Left ventricle myocardium inferior (tissue), 1 donor: Measurements from ENCODE around the gene ESPL1. TPM values are rescaled to one million over a fixed set of nuclear protein-coding genes. Genes with fewer than 3 reads are reported as not detected.

ENCODE experiments used
- DNase-seq: peaks from one replicate; pipeline ENCODE4 v3.0.0-alpha.2; 2020
- H3K27ac ChIP-seq: fragments of 200-600 bp; replicated peaks from 2 replicates; pipeline ENCODE4 v1.8.0; 2021
- H3K27me3 ChIP-seq: fragments of 200-600 bp; 2 replicates; pipeline ENCODE4 v1.8.0; 2021; ENCODE audit warnings: low read depth
- H3K36me3 ChIP-seq: fragments of 200-600 bp; 2 replicates; pipeline ENCODE4 v1.8.0; 2021
- H3K4me1 ChIP-seq: fragments of 200-600 bp; 2 replicates; pipeline ENCODE4 v1.8.0; 2021
- H3K4me3 ChIP-seq: fragments of 200-600 bp; 2 replicates; pipeline ENCODE4 v1.8.0; 2021; ENCODE audit warnings: mild to moderate bottlenecking, moderate library complexity
- H3K9me3 ChIP-seq: fragments of 200-600 bp; replicated peaks from 2 replicates; pipeline ENCODE4 v1.8.0; 2021
- CTCF ChIP-seq: fragments of 200-600 bp; IDR thresholded peaks from 2 replicates; pipeline ENCODE4 v1.8.0; 2021; ENCODE audit warnings: antibody characterized with exemption, mild to moderate bottlenecking, borderline replicate concordance
- intact Hi-C: fragments of 100-400 bp; cut with micrococcal nuclease; formaldehyde crosslinking; loops from one replicate; pipeline ENCODE4 v1.11.0; 2022
- total RNA-seq: library from RNA; stranded (reverse); fragmentation: NEBNext Ultra II Directional; extraction: Animal tissue kit (Norgen Biotek cat#: 25700); gene quantifications from one replicate; pipeline ENCODE4 v1.2.1, GENCODE V29; 2021
- donor health status: DM: no; HTN: yes; CAD: no; lungs with severe emphysema.

The ESPL1 gene
- total RNA-seq, 1 donor from 2014 or later: 0.36 TPM

GRCh38 chr12:53338916-53339315, 70.8 kb downstream of the ESPL1 start:
- no peaks in the 10 kb centered on the region for H3K4me1 ChIP-seq
- DNase-seq: no peak
- intact Hi-C loops: no loop called here
- no peaks in the 10 kb centered on the region for H3K36me3 ChIP-seq
- no peak for TF ChIP-seq CTCF
- no peaks in the 10 kb centered on the region for H3K9me3 ChIP-seq
- no peak overlapping the region for H3K4me3 ChIP-seq
- H3K27ac ChIP-seq: no peak overlapping the region
- peaks cover 48% of the 10 kb centered on the region for H3K27me3 ChIP-seq

GRCh38 chr12:53340398-53340797, 72.3 kb downstream of the ESPL1 start:
- H3K4me1 ChIP-seq: peaks cover 13% of the 10 kb centered on the region
- H3K9me3 ChIP-seq: no peaks in the 10 kb centered on the region
- TF ChIP-seq CTCF: no peak
- H3K4me3 ChIP-seq: no peak overlapping the region
- DNase-seq: no peak
- no peaks in the 10 kb centered on the region for H3K36me3 ChIP-seq
- intact Hi-C loops: no loop called here
- peaks cover 35% of the 10 kb centered on the region for H3K27me3 ChIP-seq
- no peak overlapping the region for H3K27ac ChIP-seq

Other genes with a start within 250 kb of the ESPL1 start
- 109 TPM for gene TNS2, start 218.2 kb upstream of the ESPL1 start, total RNA-seq
- 49.1 TPM for gene SPRYD3, start 188.9 kb upstream of the ESPL1 start, total RNA-seq
- gene IGFBP6, start 170.6 kb upstream of the ESPL1 start, total RNA-seq: 53.0 TPM
- not detected for gene SOAT2, start 164.8 kb upstream of the ESPL1 start, total RNA-seq
- gene ZNF740, start 87.6 kb upstream of the ESPL1 start, total RNA-seq: 26.5 TPM
- 12.2 TPM for gene CSAD, start 87.4 kb upstream of the ESPL1 start, total RNA-seq
- gene ITGB7, start 61.0 kb upstream of the ESPL1 start, total RNA-seq: 1.1 TPM
- gene RARG, start 36.1 kb upstream of the ESPL1 start, total RNA-seq: 14.9 TPM
- gene PFDN5, start 27.2 kb downstream of the ESPL1 start, total RNA-seq: 399 TPM
- gene MYG1, start 31.4 kb downstream of the ESPL1 start, total RNA-seq: 34.8 TPM
- gene AAAS, start 53.3 kb downstream of the ESPL1 start, total RNA-seq: 45.1 TPM
- gene SP7, start 68.1 kb downstream of the ESPL1 start, total RNA-seq: not detected
- 27.4 TPM for gene SP1, start 111.9 kb downstream of the ESPL1 start, total RNA-seq
- 0.36 TPM for gene AMHR2, start 155.6 kb downstream of the ESPL1 start, total RNA-seq
- gene PRR13, start 173.4 kb downstream of the ESPL1 start, total RNA-seq: 53.1 TPM
- 530 TPM for gene PCBP2, start 183.8 kb downstream of the ESPL1 start, total RNA-seq
- gene MAP3K12, start 231.2 kb downstream of the ESPL1 start, total RNA-seq: 4.8 TPM
- 12.9 TPM for gene TARBP2, start 233.0 kb downstream of the ESPL1 start, total RNA-seq
- gene NPFF, start 239.2 kb downstream of the ESPL1 start, total RNA-seq: not detected